ENCODE results near the gene SH3PXD2A. TPM values are rescaled to one million over a fixed set of nuclear protein-coding genes. Genes with fewer than 3 reads are reported as not detected.

The SH3PXD2A gene
- total RNA-seq, 4 donors from 2014 or later = 6.2 to 16.8 (median 11.4) TPM

GRCh38 chr10:103802637-103803353 is 52.6 kb downstream of the SH3PXD2A start:
- DNase-seq (no peak), ATAC-seq (peak; percentile 31 to 60)
- no peaks in the 10 kb centered on the region for H3K27me3 ChIP-seq
- in situ Hi-C loops (cut with MboI; ENCODE audit: low sequenced_read_pairs in 4 of 4) (no loop called here), intact Hi-C loops (cut with DNase I; ENCODE audit: low total_unique reads) (loop anchor here (5.0 kb wide), 1 partner anchor 90 kb away; no protein-coding TSS in a partner anchor)
- peaks cover 23 to 24% of the 10 kb centered on the region in 2 donors for H3K4me1 ChIP-seq
- no peaks in the 10 kb centered on the region for H3K9me3 ChIP-seq
- H3K4me3 ChIP-seq = no peak overlapping the region
- no peak for TF ChIP-seq POLR2A (IDR thresholded peaks at IDR 0.05)
- TF ChIP-seq, protein P1, sequence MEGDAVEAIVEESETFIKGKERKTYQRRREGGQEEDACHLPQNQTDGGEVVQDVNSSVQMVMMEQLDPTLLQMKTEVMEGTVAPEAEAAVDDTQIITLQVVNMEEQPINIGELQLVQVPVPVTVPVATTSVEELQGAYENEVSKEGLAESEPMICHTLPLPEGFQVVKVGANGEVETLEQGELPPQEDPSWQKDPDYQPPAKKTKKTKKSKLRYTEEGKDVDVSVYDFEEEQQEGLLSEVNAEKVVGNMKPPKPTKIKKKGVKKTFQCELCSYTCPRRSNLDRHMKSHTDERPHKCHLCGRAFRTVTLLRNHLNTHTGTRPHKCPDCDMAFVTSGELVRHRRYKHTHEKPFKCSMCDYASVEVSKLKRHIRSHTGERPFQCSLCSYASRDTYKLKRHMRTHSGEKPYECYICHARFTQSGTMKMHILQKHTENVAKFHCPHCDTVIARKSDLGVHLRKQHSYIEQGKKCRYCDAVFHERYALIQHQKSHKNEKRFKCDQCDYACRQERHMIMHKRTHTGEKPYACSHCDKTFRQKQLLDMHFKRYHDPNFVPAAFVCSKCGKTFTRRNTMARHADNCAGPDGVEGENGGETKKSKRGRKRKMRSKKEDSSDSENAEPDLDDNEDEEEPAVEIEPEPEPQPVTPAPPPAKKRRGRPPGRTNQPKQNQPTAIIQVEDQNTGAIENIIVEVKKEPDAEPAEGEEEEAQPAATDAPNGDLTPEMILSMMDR (IDR thresholded peaks at IDR 0.05 in 4 of 5, conservative IDR thresholded peaks at IDR 0.05 in 1 of 5) = no peak
- no peaks in the 10 kb centered on the region for H3K36me3 ChIP-seq
- H3K27ac ChIP-seq = peak overlapping the region in 1 of 4 donors; percentile 41

GRCh38 chr10:103802081-103802480 is 53.3 kb downstream of the SH3PXD2A start:
- DNase-seq = no peak

DNA sequence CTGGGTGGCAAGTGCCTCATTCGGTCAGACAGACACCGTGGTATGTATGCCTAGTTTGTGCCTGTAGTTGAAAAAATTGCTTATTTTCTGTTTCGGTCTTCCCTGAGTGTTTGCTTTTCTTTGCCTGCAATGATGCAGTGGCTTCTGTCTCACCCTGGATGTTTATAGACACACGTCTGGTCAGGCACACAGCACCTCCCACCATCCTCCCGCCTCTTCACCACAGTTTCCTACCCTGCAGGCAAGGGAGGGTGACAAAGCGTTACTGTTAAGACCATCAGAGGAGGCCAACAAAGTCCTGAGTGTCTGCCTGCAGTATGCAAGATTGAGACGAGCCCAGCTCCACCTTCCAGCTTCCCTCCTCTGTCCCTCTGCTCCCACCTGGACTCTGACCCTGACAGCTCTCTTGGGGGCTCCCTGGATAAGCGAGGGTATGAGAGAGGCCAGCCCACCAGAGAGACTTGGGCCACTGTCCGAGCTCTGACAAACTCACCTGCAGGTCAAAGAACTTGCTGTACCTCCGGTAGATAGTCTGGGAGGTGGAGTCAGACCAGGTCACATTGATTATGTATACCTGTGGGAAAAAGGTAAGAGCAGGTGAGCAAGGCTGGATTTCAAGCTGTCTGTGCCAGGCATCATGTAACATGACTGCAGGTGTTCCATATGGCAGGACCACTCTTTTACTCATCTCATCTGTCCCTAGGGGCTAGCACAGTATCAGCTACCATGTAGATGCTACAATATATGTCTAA is 54.4 kb downstream of the SH3PXD2A start:
- in situ Hi-C loops (cut with MboI; ENCODE audit: low sequenced_read_pairs in 4 of 4) (no loop called here), intact Hi-C loops (cut with DNase I; ENCODE audit: low total_unique reads) (loop anchor here (5.0 kb wide), 1 partner anchor 89 kb away; no protein-coding TSS in a partner anchor)
- Histone ChIP-seq H3K4me3 (no peak overlapping the region), H3K27ac (no peak overlapping the region), H3K4me1 (peaks cover 8 to 14% of the 10 kb centered on the region in 2 donors), H3K36me3 (no peaks in the 10 kb centered on the region), H3K9me3 (no peaks in the 10 kb centered on the region), H3K27me3 (no peaks in the 10 kb centered on the region)
- ATAC-seq (no peak), DNase-seq (no peak)
- TF ChIP-seq, protein P1 (IDR thresholded peaks at IDR 0.05 in 4 of 5, conservative IDR thresholded peaks at IDR 0.05 in 1 of 5) = no peak
- TF ChIP-seq POLR2A (IDR thresholded peaks at IDR 0.05) = no peak

More at GRCh38 chr10:103802081-103802480, 53.3 kb downstream of the SH3PXD2A start:
- H3K27ac ChIP-seq = no peak overlapping the region
- H3K4me3 ChIP-seq = no peak overlapping the region
- no peak for ATAC-seq
- TF ChIP-seq, protein P1 (IDR thresholded peaks at IDR 0.05 in 4 of 5, conservative IDR thresholded peaks at IDR 0.05 in 1 of 5) = no peak
- TF ChIP-seq POLR2A (IDR thresholded peaks at IDR 0.05) = no peak
- no peaks in the 10 kb centered on the region for H3K27me3 ChIP-seq
- no peaks in the 10 kb centered on the region for H3K9me3 ChIP-seq
- intact Hi-C loops (cut with DNase I; ENCODE audit: low total_unique reads) (loop anchor here (5.0 kb wide), 1 partner anchor 90 kb away; no protein-coding TSS in a partner anchor), in situ Hi-C loops (cut with MboI; ENCODE audit: low sequenced_read_pairs in 4 of 4) (no loop called here)
- peaks cover 19 to 21% of the 10 kb centered on the region in 2 donors for H3K4me1 ChIP-seq
- no peaks in the 10 kb centered on the region for H3K36me3 ChIP-seq

- intact Hi-C loops (cut with DNase I; ENCODE audit: low total_unique reads) (loop anchor here (5.0 kb wide), 1 partner anchor 88 kb away; no protein-coding TSS in a partner anchor), in situ Hi-C loops (cut with MboI; ENCODE audit: low sequenced_read_pairs in 4 of 4) (no loop called here)
- Histone ChIP-seq H3K36me3 (no peaks in the 10 kb centered on the region), H3K4me3 (no peak overlapping the region), H3K27ac (no peak overlapping the region), H3K9me3 (no peaks in the 10 kb centered on the region), H3K27me3 (no peaks in the 10 kb centered on the region), H3K4me1 (peaks cover 6 to 15% of the 10 kb centered on the region in 2 donors)
- no peak for TF ChIP-seq POLR2A (IDR thresholded peaks at IDR 0.05)
- TF ChIP-seq, protein P1 (IDR thresholded peaks at IDR 0.05 in 4 of 5, conservative IDR thresholded peaks at IDR 0.05 in 1 of 5) = no peak
- DNase-seq (no peak), ATAC-seq (no peak)
Observed at GRCh38 chr10:103800089-103800488, 55.3 kb downstream of the SH3PXD2A start.

All from gastrocnemius medialis (tissue), 4 donors.